H1 (cell line): ENCODE measurements around the gene GAS7. TPM values are rescaled to one million over a fixed set of nuclear protein-coding genes. Genes with fewer than 3 reads are reported as not detected.

Experiments used
- CTCF ChIA-PET: fragments of 300-600 bp; sonication (Branson Sonifier 250); formaldehyde crosslinking; loops from one replicate; lab custom pipeline; 2021; ENCODE audit not compliant: partially characterized antibody; lab: Charles Lee
- POLR2A ChIA-PET: fragments of 300-600 bp; sonication (Branson Sonifier 250); formaldehyde crosslinking; loops from one replicate; lab custom pipeline; 2021; ENCODE audit warnings: inconsistent platforms; ENCODE audit not compliant: partially characterized antibody; lab: Charles Lee
- DNase-seq, 2 experiments: peaks; one replicate each; pipeline versions ENCODE4 v3.0.0 to v3.0.0-alpha.2; 2010 to 2022; ENCODE audit warnings: low spot score in 2 of 2, low read depth in 1 of 2, mixed read lengths in 1 of 2
- FAIRE-seq: peaks from 2 replicates; lab custom pipeline; 2011; peaks lifted over from hg19 to GRCh38; lab: Jason Lieb, UNC
- H2AFZ ChIP-seq: 2 replicates; pipeline ENCODE4 v1.8.1; 2012; ENCODE audit warnings: low read length, inconsistent platforms
- H2AK5ac ChIP-seq: 2 replicates; pipeline ENCODE4 v1.6.1; 2013; ENCODE audit warnings: low read depth, low read length
- H2BK120ac ChIP-seq: replicated peaks from 2 replicates; pipeline ENCODE3; 2013; ENCODE audit warnings: low read depth, low read length, inconsistent platforms
- H2BK12ac ChIP-seq: 2 replicates; pipeline ENCODE4 v1.6.1; 2013; ENCODE audit warnings: low read depth, low read length
- H2BK15ac ChIP-seq: 2 replicates; pipeline ENCODE4 v1.6.1; 2013; ENCODE audit warnings: low read length
- H2BK20ac ChIP-seq: 2 replicates; pipeline ENCODE4 v1.6.1; 2013; ENCODE audit warnings: low read length
- H2BK5ac ChIP-seq: 2 replicates; pipeline ENCODE4 v1.6.1; 2013; ENCODE audit warnings: low read depth, low read length
- H3K14ac ChIP-seq: 2 replicates; pipeline ENCODE4 v1.6.1; 2013; ENCODE audit warnings: inconsistent platforms; ENCODE audit not compliant: insufficient read length
- H3K18ac ChIP-seq: 2 replicates; pipeline ENCODE4 v1.6.1; 2013; ENCODE audit warnings: low read length; ENCODE audit errors: extremely low read depth
- H3K23ac ChIP-seq: 2 replicates; pipeline ENCODE4 v1.6.1; 2013; ENCODE audit warnings: inconsistent platforms; ENCODE audit not compliant: insufficient read length
- H3K23me2 ChIP-seq: 2 replicates; pipeline ENCODE4 v1.6.1; 2013; ENCODE audit warnings: low read depth, low read length
- H3K27ac ChIP-seq: 2 replicates; pipeline ENCODE4 v1.6.1; 2011; ENCODE audit warnings: low read depth, low read length, inconsistent platforms
- H3K27me3 ChIP-seq, 4 experiments: replicated peaks in 1 of 4; 1 replicate in 1 of 4; 2 replicates in 3 of 4; pipeline versions ENCODE4 v1.6.1 to v1.8.1; 2011 to 2013; ENCODE audit warnings: low read length in 3 of 4, mild to moderate bottlenecking in 3 of 4, inconsistent platforms in 2 of 4, mixed read lengths in 2 of 4, moderate library complexity in 1 of 4; ENCODE audit not compliant: control insufficient read depth in 3 of 4, insufficient read depth in 3 of 4; ENCODE audit errors: extremely low read depth in 1 of 4
- H3K36me3 ChIP-seq, 4 experiments: 2 replicates each; pipeline versions ENCODE4 v1.6.1 to v1.8.1; 2011 to 2013; ENCODE audit warnings: mild to moderate bottlenecking in 4 of 4, low read length in 3 of 4, moderate library complexity in 2 of 4, control low read depth in 1 of 4, inconsistent platforms in 1 of 4; ENCODE audit not compliant: insufficient read depth in 4 of 4, control insufficient read depth in 2 of 4
- H3K4ac ChIP-seq: replicated peaks from 2 replicates; pipeline ENCODE3; 2013; ENCODE audit warnings: low read length, low read depth, mixed read lengths, inconsistent platforms; ENCODE audit not compliant: insufficient read length
- H3K4me1 ChIP-seq, 4 experiments: replicated peaks in 1 of 4; 1 replicate in 1 of 4; 2 replicates in 3 of 4; pipeline versions ENCODE4 v1.6.1 to v1.8.1; 2011 to 2013; ENCODE audit warnings: low read length in 3 of 4, inconsistent platforms in 2 of 4, mixed read lengths in 1 of 4; ENCODE audit not compliant: insufficient read depth in 4 of 4, control insufficient read depth in 3 of 4
- H3K4me2 ChIP-seq, 2 experiments: 2 replicates each; pipeline versions ENCODE4 v1.6.1 to v1.8.1; 2011 to 2013; ENCODE audit warnings: low read depth in 2 of 2, low read length in 2 of 2, control low read depth in 1 of 2, inconsistent platforms in 1 of 2, mild to moderate bottlenecking in 1 of 2; ENCODE audit not compliant: insufficient read depth in 1 of 2
- H3K4me3 ChIP-seq, 4 experiments: fragments of 200-600, 300-600 bp in 1 of 4; sonication (generic), shearing (Covaris generic), sonication (Bioruptor Twin) in 1 of 4; 2 replicates each; pipeline versions ENCODE4 v1.5.1 to v1.8.1; 2011 to 2016; ENCODE audit warnings: low read length in 4 of 4, low read depth in 3 of 4, control low read depth in 2 of 4, inconsistent platforms in 2 of 4, mild to moderate bottlenecking in 2 of 4, mixed read lengths in 1 of 4, moderate library complexity in 1 of 4; ENCODE audit not compliant: insufficient read depth in 2 of 4; ENCODE audit errors: extremely low read depth in 1 of 4
- H3K56ac ChIP-seq: replicated peaks from 2 replicates; pipeline ENCODE3; 2013; ENCODE audit warnings: low read depth, mild to moderate bottlenecking, mixed read lengths, low read length, inconsistent platforms; ENCODE audit not compliant: insufficient read length
- H3K79me1 ChIP-seq: 2 replicates; pipeline ENCODE4 v1.6.1; 2013; ENCODE audit warnings: low read depth, low read length, control low read depth
- H3K79me2 ChIP-seq, 2 experiments: 2 replicates each; pipeline versions ENCODE4 v1.6.1 to v1.8.1; 2012 to 2013; ENCODE audit warnings: low read length in 2 of 2, mild to moderate bottlenecking in 2 of 2, inconsistent platforms in 1 of 2; ENCODE audit not compliant: insufficient read depth in 2 of 2, control insufficient read depth in 1 of 2
- H3K9ac ChIP-seq, 4 experiments: replicated peaks in 1 of 4; 1 replicate in 1 of 4; 2 replicates in 3 of 4; pipeline versions ENCODE4 v1.6.1 to v1.8.1; 2011 to 2013; ENCODE audit warnings: low read depth in 3 of 4, low read length in 3 of 4, control low read depth in 2 of 4, mild to moderate bottlenecking in 2 of 4, moderate library complexity in 2 of 4, inconsistent platforms in 1 of 4; ENCODE audit errors: extremely low read depth in 1 of 4
- H3K9me3 ChIP-seq, 2 experiments: 2 replicates each; pipeline versions ENCODE4 v1.6.1 to v1.8.1; 2012 to 2013; ENCODE audit warnings: mild to moderate bottlenecking in 2 of 2, moderate library complexity in 2 of 2, control low read depth in 1 of 2, inconsistent platforms in 1 of 2, low read depth in 1 of 2, low read length in 1 of 2, mixed read lengths in 1 of 2; ENCODE audit not compliant: insufficient read depth in 2 of 2
- H4K20me1 ChIP-seq, 2 experiments: replicated peaks in 1 of 2; 2 replicates each; pipeline versions ENCODE3 to v1.8.1; 2011 to 2013; ENCODE audit warnings: inconsistent platforms in 2 of 2, low read length in 2 of 2, mild to moderate bottlenecking in 1 of 2; ENCODE audit not compliant: insufficient read depth in 2 of 2, control insufficient read depth in 1 of 2
- H4K5ac ChIP-seq: 2 replicates; pipeline ENCODE4 v1.6.1; 2013; ENCODE audit warnings: low read length, low read depth, mixed read lengths, inconsistent platforms; ENCODE audit not compliant: insufficient read length
- H4K8ac ChIP-seq: 2 replicates; pipeline ENCODE4 v1.8.0; 2013; ENCODE audit warnings: mild to moderate bottlenecking, moderate library complexity, low read length, inconsistent platforms; ENCODE audit not compliant: insufficient read depth; ENCODE audit errors: extremely low read depth
- H4K91ac ChIP-seq: replicated peaks from 2 replicates; pipeline ENCODE3; 2013; ENCODE audit warnings: low read length, mixed read lengths, inconsistent platforms; ENCODE audit not compliant: insufficient read length
- BACH1 ChIP-seq: IDR thresholded peaks from 2 replicates; pipeline ENCODE4 v1.6.1; 2012; ENCODE audit warnings: low read length, improper control_type of control experiment
- BCL11A ChIP-seq, 2 experiments: IDR thresholded peaks; one replicate each; pipeline ENCODE4 v1.6.1; 2011; ENCODE audit warnings: low read depth in 2 of 2, low read length in 2 of 2, mild to moderate bottlenecking in 2 of 2
- CEBPB ChIP-seq: IDR thresholded peaks from 2 replicates; pipeline ENCODE4 v1.6.1; 2012; ENCODE audit warnings: low read depth, low read length
- CHD1 ChIP-seq: IDR thresholded peaks from 2 replicates; pipeline ENCODE4 v1.6.1; 2012; ENCODE audit warnings: low read depth, low read length, improper control_type of control experiment
- GABPA ChIP-seq: IDR thresholded peaks from 2 replicates; pipeline ENCODE4 v1.6.1; 2011; ENCODE audit warnings: mild to moderate bottlenecking, low read length, moderate library complexity, borderline replicate concordance; ENCODE audit not compliant: insufficient read depth
- KDM4A ChIP-seq: IDR thresholded peaks from one replicate; pipeline ENCODE4 v1.7.1; 2012; ENCODE audit warnings: low read depth, mild to moderate bottlenecking, moderate library complexity, low read length, inconsistent platforms; ENCODE audit not compliant: severe bottlenecking
- MAFK ChIP-seq: IDR thresholded peaks from 2 replicates; pipeline ENCODE4 v1.6.1; 2012; ENCODE audit warnings: low read depth, mild to moderate bottlenecking, improper control_type of control experiment, low read length
- PHF8 ChIP-seq: fragments of 200-600 bp; sonication (generic); conservative IDR thresholded peaks from 2 replicates; pipeline ENCODE4 v1.7.1; 2012; ENCODE audit warnings: low read depth, mild to moderate bottlenecking, inconsistent platforms, low read length, moderate library complexity
- POU5F1 ChIP-seq: IDR thresholded peaks from 2 replicates; pipeline ENCODE4 v1.6.1; 2011; ENCODE audit warnings: low read depth, mild to moderate bottlenecking, low read length, moderate library complexity
- RBBP5 ChIP-seq: IDR thresholded peaks from 2 replicates; pipeline ENCODE4 v1.7.1; 2012; ENCODE audit warnings: low read depth, mild to moderate bottlenecking, inconsistent platforms, low read length, moderate library complexity, borderline replicate concordance
- SAP30 ChIP-seq: fragments of 300-600 bp; sonication (generic); IDR thresholded peaks from 2 replicates; pipeline ENCODE4 v1.7.1; 2012; ENCODE audit warnings: low read length, moderate library complexity, mild to moderate bottlenecking, inconsistent platforms; ENCODE audit not compliant: insufficient read depth, insufficient replicate concordance
- SIRT6 ChIP-seq: IDR thresholded peaks from one replicate; pipeline ENCODE4 v1.7.1; 2012; ENCODE audit warnings: low read length, inconsistent platforms
- SIX5 ChIP-seq: IDR thresholded peaks from 2 replicates; pipeline ENCODE4 v1.6.1; 2011; ENCODE audit warnings: mild to moderate bottlenecking, low read depth, low read length
- SRF ChIP-seq: IDR thresholded peaks from 2 replicates; pipeline ENCODE4 v1.6.1; 2011; ENCODE audit warnings: mild to moderate bottlenecking, low read depth, low read length, moderate library complexity
- SUZ12 ChIP-seq: fragments of 200-600 bp; sonication (generic); IDR thresholded peaks from 2 replicates; pipeline ENCODE4 v1.6.1; 2012; ENCODE audit warnings: mild to moderate bottlenecking, inconsistent platforms, low read length, moderate library complexity, mixed read lengths
- TCF12 ChIP-seq: IDR thresholded peaks from 2 replicates; pipeline ENCODE4 v1.6.1; 2011; ENCODE audit warnings: low read depth, mild to moderate bottlenecking, low read length
- WGBS, 2 experiments: shearing (Covaris generic) in 1 of 2; methylation state at CpG; one replicate each; pipeline versions ENCODE4 v1.1.6 to v1.1.7; 2013 to 2015; ENCODE audit warnings: low lambda C conversion rate in 2 of 2, mixed read lengths in 2 of 2, inconsistent platforms in 1 of 2, low coverage in 1 of 2, missing lambda C conversion rate in 1 of 2; ENCODE audit not compliant: insufficient replicate concordance in 2 of 2, insufficient coverage in 1 of 2, insufficient read length in 1 of 2; ENCODE audit errors: extremely low coverage in 1 of 2, missing lambda C conversion rate in 1 of 2; 5-methylcytosine and 5-hydroxymethylcytosine counted together
- polyA plus RNA-seq, 7 experiments: library from polyadenylated mRNA; depleted of rRNA in 3 of 7; stranded (reverse) in 5 of 7; unstranded in 2 of 7; fragments of >200 nt in 5 of 7; fragments of 200-250 nt in 2 of 7; gene quantifications; 1 replicate in 5 of 7; 2 replicates in 1 of 7; 4 replicates in 1 of 7; pipeline versions ENCODE4 v1.2.1 to v1.2.3, GENCODE V29; 2011 to 2013; ENCODE audit warnings: missing spikeins in 2 of 7, mixed read lengths in 2 of 7
- total RNA-seq: library from RNA; stranded (reverse); fragmentation: NEBNext Ultra II Directional; extraction: Animal tissue kit (Norgen Biotek cat#: 25700); gene quantifications from 2 replicates; pipeline ENCODE4 v1.2.1, GENCODE V29; 2021

GAS7 gene
- total and polyA plus RNA-seq, 2 of the 8 experiments (the other 6 are each of a cell fraction or from before 2014, with no cell fraction given): 5.0 to 14.5 TPM

- no peaks in the 10 kb centered on the region for H3K36me3 ChIP-seq
- H3K4me2 ChIP-seq: no peak overlapping the region
- H2BK120ac ChIP-seq: no peak overlapping the region
- no peak overlapping the region for H3K56ac ChIP-seq
- no peaks in the 10 kb centered on the region for H3K27me3 ChIP-seq
- no peaks in the 10 kb centered on the region for H3K4me1 ChIP-seq
- FAIRE-seq (no peak), DNase-seq (no peak)
- ChIA-PET POLR2A (interaction anchor here (0.7 kb wide), 1 partner anchor 28 kb away, joined by 3 read pairs; no protein-coding TSS in a partner anchor), CTCF (no interaction called here)
- H3K27ac ChIP-seq: no peak overlapping the region
- H3K14ac ChIP-seq: no peak overlapping the region
- no peak overlapping the region for H4K5ac ChIP-seq
- H3K4ac ChIP-seq: no peak overlapping the region
- H3K79me2 ChIP-seq: no peaks in the 10 kb centered on the region
- no peak overlapping the region for H2AK5ac ChIP-seq
- no peak overlapping the region for H3K23ac ChIP-seq
- H4K91ac ChIP-seq: no peak overlapping the region
- no peak overlapping the region for H2BK15ac ChIP-seq
- H4K8ac ChIP-seq: no peak overlapping the region
- H2BK5ac ChIP-seq: peak overlapping the region; percentile 52; the same call in 1 of the 2 replicates
- WGBS, 2 experiments: 87% methylated on average over 7 of the region's 7 CpGs; no CpG with 5 or more reads in 1 of the 2 experiments
- H3K9ac ChIP-seq: no peak overlapping the region
- H3K79me1 ChIP-seq: no peaks in the 10 kb centered on the region
- H3K4me3 ChIP-seq: no peak overlapping the region
- no peaks in the 10 kb centered on the region for H3K9me3 ChIP-seq
- no peak overlapping the region for H2BK12ac ChIP-seq
- no peak overlapping the region for H3K18ac ChIP-seq
- H3K23me2 ChIP-seq: no peaks in the 10 kb centered on the region; the same call in 1 of the 2 replicates
- H4K20me1 ChIP-seq: no peaks in the 10 kb centered on the region
- H2AFZ ChIP-seq: no peak overlapping the region
- no peak overlapping the region for H2BK20ac ChIP-seq
- TF ChIP-seq KDM4A: no peak
- TF ChIP-seq BCL11A (IDR thresholded peaks at IDR 0.05; ENCODE audit: low read depth in 2 of 2, low read length in 2 of 2): no peak
- TF ChIP-seq PHF8: no peak
- no peak for TF ChIP-seq TCF12
- no peak for TF ChIP-seq SRF
- no peak for TF ChIP-seq SIX5
- no peak for TF ChIP-seq RBBP5
- no peak for TF ChIP-seq BACH1
- no peak for TF ChIP-seq CHD1
- TF ChIP-seq MAFK: no peak
- TF ChIP-seq SUZ12: no peak
- no peak for TF ChIP-seq SIRT6
- TF ChIP-seq POU5F1: no peak
- TF ChIP-seq CEBPB: no peak
- TF ChIP-seq SAP30: no peak
- TF ChIP-seq GABPA: no peak
Observed at GRCh38 chr17:10144982-10145381, 53.4 kb downstream of the GAS7 start.
